Coronary artery (tissue), 2 donors: ENCODE results near the gene CRTC3.
"Not testable (repeated sequence)": the region's sequence is repeated elsewhere in the genome, so short reads cannot be mapped to it uniquely, and the experiment has no call there.

ENCODE experiments used
- DNase-seq: peaks from one replicate; pipeline ENCODE4 v3.0.0-alpha.2; 2017; ENCODE audit warnings: low spot score
- H3K27ac ChIP-seq, 2 donors: fragments of 200-600 bp; sonication (generic); one replicate each; pipeline ENCODE4 v1.5.1; 2016 to 2019
- H3K4me3 ChIP-seq: fragments of 200-600 bp; sonication (generic); 2 replicates; pipeline ENCODE4 v1.5.1; 2016; ENCODE audit warnings: mild to moderate bottlenecking, moderate library complexity
- TF ChIP-seq, protein P1 (sequence below): fragments of 200-600 bp; sonication (generic); IDR thresholded peaks from one replicate; pipeline ENCODE4 v1.5.1; 2019; ENCODE audit warnings: antibody characterized with exemption

The CRTC3 gene

DNA sequence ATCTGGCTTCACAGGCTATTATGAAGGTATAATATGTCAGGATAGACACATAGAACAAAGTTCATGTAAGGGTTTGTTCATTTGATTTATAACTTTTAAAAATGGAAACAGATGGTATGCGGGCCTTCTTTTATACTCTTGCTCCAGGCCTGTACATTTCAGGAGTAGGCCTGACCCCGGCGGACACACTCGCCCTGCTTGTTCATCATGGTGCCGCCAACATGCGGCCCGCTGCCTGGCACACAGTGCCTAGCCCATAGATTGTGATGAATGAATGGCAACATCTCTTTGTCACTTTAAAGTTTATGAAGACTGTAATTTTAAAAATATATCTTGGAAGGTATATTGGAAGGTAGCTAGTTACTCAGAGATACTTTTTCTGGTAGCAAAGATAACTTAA is 95.3 kb downstream of the CRTC3 start:
- TF ChIP-seq, protein P1, sequence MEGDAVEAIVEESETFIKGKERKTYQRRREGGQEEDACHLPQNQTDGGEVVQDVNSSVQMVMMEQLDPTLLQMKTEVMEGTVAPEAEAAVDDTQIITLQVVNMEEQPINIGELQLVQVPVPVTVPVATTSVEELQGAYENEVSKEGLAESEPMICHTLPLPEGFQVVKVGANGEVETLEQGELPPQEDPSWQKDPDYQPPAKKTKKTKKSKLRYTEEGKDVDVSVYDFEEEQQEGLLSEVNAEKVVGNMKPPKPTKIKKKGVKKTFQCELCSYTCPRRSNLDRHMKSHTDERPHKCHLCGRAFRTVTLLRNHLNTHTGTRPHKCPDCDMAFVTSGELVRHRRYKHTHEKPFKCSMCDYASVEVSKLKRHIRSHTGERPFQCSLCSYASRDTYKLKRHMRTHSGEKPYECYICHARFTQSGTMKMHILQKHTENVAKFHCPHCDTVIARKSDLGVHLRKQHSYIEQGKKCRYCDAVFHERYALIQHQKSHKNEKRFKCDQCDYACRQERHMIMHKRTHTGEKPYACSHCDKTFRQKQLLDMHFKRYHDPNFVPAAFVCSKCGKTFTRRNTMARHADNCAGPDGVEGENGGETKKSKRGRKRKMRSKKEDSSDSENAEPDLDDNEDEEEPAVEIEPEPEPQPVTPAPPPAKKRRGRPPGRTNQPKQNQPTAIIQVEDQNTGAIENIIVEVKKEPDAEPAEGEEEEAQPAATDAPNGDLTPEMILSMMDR = no peak
- Histone ChIP-seq H3K4me3 (no peak overlapping the region), H3K27ac (peak overlapping the region in 1 of 2 donors; percentile 11)
- no peak for DNase-seq

DNA sequence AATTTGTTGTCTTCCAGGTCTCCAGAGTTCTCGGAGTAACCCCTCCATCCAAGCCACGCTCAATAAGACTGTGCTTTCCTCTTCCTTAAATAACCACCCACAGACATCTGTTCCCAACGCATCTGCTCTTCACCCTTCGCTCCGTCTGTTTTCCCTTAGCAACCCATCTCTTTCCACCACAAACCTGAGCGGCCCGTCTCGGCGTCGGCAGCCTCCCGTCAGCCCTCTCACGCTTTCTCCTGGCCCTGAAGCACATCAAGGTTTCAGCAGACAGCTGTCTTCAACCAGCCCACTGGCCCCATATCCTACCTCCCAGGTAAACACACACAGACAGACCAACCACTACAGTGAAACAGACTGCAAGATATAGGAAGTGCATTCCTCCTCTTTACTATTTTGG is 99.5 kb downstream of the CRTC3 start:
- Histone ChIP-seq H3K4me3 (no peak overlapping the region), H3K27ac (no peak overlapping the region)
- DNase-seq = no peak
- TF ChIP-seq, protein P1 = no peak

DNA sequence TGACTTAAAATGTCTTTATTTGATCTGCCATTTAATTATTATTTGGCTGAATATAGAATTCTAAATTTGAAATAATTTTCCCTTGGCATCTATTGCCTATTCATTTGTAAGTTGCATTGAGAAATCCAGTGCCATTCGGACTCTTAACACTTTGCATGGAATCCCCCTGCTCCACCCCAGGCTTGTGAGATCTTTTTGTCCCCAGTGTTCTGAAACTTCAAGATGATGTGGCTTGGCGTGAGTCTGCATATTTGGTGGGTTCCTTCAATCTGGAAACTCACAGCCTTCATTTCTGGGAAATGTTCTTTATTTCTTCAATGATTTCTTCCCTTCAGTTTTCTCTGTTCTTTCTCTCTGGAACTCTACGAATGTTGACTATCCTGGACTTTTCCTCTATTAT is 103.6 kb downstream of the CRTC3 start:
- Histone ChIP-seq H3K27ac (no peak overlapping the region), H3K4me3 (no peak overlapping the region)
- TF ChIP-seq, protein P1 = no peak
- DNase-seq = no peak

DNA sequence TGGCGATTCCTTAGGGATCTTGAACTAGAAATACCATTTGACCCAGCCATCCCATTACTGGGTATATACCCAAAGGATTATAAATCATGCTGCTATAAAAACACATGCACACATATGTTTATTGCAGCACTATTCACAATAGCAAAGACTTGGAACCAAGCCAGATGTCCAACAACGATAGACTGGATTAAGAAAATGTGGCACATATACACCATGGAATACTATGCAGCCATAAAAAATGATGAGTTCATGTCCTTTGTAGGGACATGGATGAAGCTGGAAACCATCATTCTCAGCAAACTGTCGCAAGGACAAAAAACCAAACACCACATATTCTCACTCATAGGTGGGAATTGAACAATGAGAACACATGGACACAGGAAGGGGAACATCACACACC is 107.3 kb downstream of the CRTC3 start:
- H3K27ac ChIP-seq, H3K4me3 ChIP-seq, DNase-seq: not testable (repeated sequence)

DNA sequence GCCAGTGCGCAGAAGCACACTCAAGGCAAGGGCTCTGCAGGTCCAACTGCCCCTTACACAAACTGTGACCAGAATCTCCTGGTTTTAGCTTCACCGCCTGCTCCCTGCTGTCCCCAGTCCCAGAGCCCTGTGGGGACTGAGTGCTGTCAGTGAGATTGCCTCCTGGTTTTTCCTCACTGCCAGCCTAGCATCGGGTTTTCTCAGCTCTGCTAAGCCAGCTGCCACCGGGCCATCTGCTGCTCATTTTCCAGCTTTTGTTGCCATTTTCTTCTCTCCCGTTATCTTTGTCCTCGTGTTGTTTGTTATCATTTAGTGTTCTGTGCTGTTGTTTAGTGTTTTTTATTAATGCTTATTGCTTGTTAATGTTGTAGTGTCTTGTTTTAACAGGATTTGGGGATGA is 108.0 kb downstream of the CRTC3 start:
- H3K27ac ChIP-seq = no peak overlapping the region
- no peak for DNase-seq
- no peak overlapping the region for H3K4me3 ChIP-seq
- TF ChIP-seq, protein P1 = no peak

DNA sequence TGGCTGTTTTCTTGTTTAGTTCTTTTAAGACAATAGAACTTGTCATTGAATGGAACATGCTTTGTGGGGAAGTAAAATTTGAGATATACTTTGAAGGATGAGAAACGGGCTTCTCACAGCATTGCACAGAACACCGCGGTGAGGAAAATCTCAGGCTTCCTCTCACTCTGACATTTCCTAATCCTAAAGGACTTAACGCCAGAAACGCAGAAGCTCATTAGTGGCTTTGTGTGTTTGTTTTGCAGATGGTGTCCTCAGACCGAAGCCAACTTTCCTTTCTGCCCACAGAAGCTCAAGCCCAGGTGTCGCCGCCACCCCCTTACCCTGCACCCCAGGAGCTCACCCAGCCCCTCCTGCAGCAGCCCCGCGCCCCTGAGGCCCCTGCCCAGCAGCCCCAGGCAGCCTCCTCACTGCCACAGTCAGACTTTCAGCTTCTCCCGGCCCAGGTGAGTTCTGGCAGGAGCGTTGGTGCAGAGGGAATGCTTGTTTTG is 108.5 kb downstream of the CRTC3 start:
- Histone ChIP-seq H3K27ac (no peak overlapping the region), H3K4me3 (no peak overlapping the region)
- TF ChIP-seq, protein P1 = no peak
- DNase-seq = no peak

DNA sequence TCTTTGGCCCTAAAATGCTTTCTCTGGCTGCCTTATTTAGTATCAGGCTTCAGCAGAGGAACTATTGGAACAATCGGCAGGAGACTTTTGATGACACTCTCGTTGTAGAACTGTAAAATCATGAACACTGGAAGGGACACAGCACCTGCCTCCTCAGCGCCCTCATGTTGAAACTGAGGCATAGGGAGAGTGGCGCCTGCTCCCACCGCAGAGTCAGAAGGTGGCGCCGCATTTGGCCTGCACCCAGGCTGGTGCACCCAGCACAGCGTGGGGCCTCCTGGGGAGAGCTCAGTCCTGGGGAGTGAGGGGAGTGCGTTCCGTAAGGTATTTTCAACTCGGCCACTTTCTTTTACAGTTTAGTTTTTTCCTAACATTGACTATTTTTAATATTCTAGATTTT is 109.2 kb downstream of the CRTC3 start:
- Histone ChIP-seq H3K4me3 (no peak overlapping the region), H3K27ac (no peak overlapping the region)
- no peak for DNase-seq
- TF ChIP-seq, protein P1 = no peak

DNA sequence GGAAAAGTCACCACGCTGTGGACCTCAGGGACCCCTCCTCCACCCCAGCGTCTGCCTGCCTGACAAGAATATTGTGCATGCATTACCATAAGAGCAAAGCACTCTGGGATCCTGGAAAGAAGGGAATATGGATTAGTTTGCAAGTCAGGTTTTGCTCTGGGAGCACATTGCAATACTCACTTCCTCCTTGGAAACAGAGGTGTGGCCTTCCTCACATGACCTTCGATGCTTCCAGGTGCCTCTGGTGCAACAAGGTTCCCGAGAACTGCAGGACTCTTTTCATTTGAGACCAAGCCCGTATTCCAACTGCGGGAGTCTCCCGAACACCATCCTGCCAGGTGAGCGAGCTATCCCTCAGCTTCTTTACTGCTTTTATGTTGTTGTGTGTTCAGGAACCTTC is 111.1 kb downstream of the CRTC3 start:
- H3K4me3 ChIP-seq = no peak overlapping the region
- H3K27ac ChIP-seq = no peak overlapping the region
- no peak for DNase-seq
- TF ChIP-seq, protein P1 = no peak
